ENCODE measurements around the gene SRCAP.

DNA sequence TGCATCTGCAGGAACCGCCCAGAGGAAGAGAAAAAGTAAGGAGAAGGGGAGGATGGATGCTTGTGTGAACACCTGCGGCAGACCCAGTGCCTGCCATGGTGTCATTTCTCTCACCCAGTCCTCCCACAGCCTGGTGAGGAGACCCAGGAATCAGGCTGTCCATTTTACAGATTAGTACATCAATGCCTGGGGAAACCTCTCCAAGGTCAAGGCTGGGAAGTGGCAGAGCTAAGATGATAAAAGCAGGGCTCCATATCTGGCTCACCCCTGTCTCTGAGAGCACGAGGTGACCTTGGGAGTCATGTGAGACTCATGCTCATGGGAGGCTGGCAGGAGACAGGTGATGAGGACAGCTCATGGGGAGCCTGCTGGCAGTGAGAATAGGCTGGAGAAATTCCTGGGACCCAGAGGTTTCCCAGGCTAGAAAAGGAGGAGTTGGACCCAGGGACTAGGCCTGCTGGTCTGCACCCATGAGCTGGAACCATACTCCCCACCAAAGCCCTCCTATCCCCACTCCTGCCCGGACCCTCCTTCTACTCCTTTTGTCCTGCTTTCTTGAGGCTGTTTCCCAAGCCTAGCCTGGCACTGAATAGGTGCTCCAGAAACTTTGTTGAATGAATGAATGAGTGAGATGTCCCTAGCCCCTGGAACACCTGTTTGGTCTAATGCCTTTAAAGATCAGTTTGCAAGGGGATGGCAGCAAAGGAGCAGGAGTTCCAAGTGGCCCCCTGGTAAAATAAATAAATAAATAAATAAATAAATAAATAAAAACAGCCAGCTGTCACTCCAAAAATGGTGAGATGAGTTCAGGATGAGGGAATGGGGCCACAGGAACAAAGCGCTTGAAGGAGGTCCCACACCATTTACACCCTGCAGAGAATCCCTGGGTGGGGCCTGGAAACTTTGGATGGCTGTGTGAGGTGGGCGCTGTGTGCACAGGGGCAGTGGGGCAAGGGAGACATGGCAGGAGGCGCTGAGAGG is 86.4 kb downstream of the SRCAP start:
- TF ChIP-seq, protein P1, sequence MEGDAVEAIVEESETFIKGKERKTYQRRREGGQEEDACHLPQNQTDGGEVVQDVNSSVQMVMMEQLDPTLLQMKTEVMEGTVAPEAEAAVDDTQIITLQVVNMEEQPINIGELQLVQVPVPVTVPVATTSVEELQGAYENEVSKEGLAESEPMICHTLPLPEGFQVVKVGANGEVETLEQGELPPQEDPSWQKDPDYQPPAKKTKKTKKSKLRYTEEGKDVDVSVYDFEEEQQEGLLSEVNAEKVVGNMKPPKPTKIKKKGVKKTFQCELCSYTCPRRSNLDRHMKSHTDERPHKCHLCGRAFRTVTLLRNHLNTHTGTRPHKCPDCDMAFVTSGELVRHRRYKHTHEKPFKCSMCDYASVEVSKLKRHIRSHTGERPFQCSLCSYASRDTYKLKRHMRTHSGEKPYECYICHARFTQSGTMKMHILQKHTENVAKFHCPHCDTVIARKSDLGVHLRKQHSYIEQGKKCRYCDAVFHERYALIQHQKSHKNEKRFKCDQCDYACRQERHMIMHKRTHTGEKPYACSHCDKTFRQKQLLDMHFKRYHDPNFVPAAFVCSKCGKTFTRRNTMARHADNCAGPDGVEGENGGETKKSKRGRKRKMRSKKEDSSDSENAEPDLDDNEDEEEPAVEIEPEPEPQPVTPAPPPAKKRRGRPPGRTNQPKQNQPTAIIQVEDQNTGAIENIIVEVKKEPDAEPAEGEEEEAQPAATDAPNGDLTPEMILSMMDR (IDR thresholded peaks at IDR 0.05): no peak
- TF ChIP-seq POLR2A (IDR thresholded peaks at IDR 0.05): no peak
